Measurements from ENCODE around the gene CYGB.

- TF ChIP-seq CTCF (IDR thresholded peaks at IDR 0.05; ENCODE audit: insufficient read depth, low read length, poor library complexity, severe bottlenecking) = no peak
- TF ChIP-seq EZH2phosphoT487 (conservative IDR thresholded peaks at IDR 0.05; ENCODE audit: low read length) = no peak
Measured at GRCh38 chr17:76565728-76566612, 28.5 kb upstream of the CYGB start.
